Measurements from ENCODE around the gene SCUBE3.

SCUBE3 gene

GRCh38 chr6:35181933-35182612, 31.7 kb upstream of the SCUBE3 start:
- DNase-seq: peak; percentile 14 to 38 (median 18)

- no peak for DNase-seq
These were observed 30.5 kb upstream of the SCUBE3 start for GRCh38 chr6:35183281-35183680.

- no peak for DNase-seq
These were observed 29.8 kb upstream of the SCUBE3 start for GRCh38 chr6:35183935-35184334.

GRCh38 chr6:35184580-35185301, 29.0 kb upstream of the SCUBE3 start:
- no peak for DNase-seq

- DNase-seq: no peak
These were observed 28.5 kb upstream of the SCUBE3 start for GRCh38 chr6:35185302-35185681.

- DNase-seq: no peak
These were observed 27.8 kb upstream of the SCUBE3 start for GRCh38 chr6:35185971-35186370.

- no peak for DNase-seq
These were observed 27.2 kb upstream of the SCUBE3 start for GRCh38 chr6:35186571-35186970.

GRCh38 chr6:35188886-35189285, 24.9 kb upstream of the SCUBE3 start:
- no peak for DNase-seq

- DNase-seq: no peak
These were observed 23.4 kb upstream of the SCUBE3 start for GRCh38 chr6:35190306-35190705.

- DNase-seq: no peak
These were observed 21.9 kb upstream of the SCUBE3 start for GRCh38 chr6:35191889-35192288.

GRCh38 chr6:35192301-35192860, 21.4 kb upstream of the SCUBE3 start:
- DNase-seq: no peak

- DNase-seq: no peak
These were observed 19.4 kb upstream of the SCUBE3 start for GRCh38 chr6:35194390-35194789.

GRCh38 chr6:35195120-35195780, 18.5 kb upstream of the SCUBE3 start:
- no peak for DNase-seq

- DNase-seq: peak in 1 of 3 donors; percentile 12
These were observed 16.6 kb upstream of the SCUBE3 start for GRCh38 chr6:35197196-35197595.

- DNase-seq: no peak
These were observed 13.9 kb upstream of the SCUBE3 start for GRCh38 chr6:35199866-35200265.

- peak in 2 of 3 donors; percentile 26 for DNase-seq
These were observed 11.7 kb upstream of the SCUBE3 start for GRCh38 chr6:35202066-35202546.

- DNase-seq: no peak
These were observed 10.5 kb upstream of the SCUBE3 start for GRCh38 chr6:35203152-35203670.

- DNase-seq: no peak
These were observed 10.1 kb upstream of the SCUBE3 start for GRCh38 chr6:35203680-35204079.

- no peak for DNase-seq
These were observed 7.4 kb upstream of the SCUBE3 start for GRCh38 chr6:35206346-35206745.

GRCh38 chr6:35208419-35208818, 5.3 kb upstream of the SCUBE3 start:
- DNase-seq: no peak

- DNase-seq: no peak
These were observed 4.7 kb upstream of the SCUBE3 start for GRCh38 chr6:35209081-35209480.

GRCh38 chr6:35209622-35210247, 4.0 kb upstream of the SCUBE3 start:
- DNase-seq: no peak

- no peak for DNase-seq
These were observed 411 bp upstream of the SCUBE3 start for GRCh38 chr6:35213298-35213791.

Measured in suppressor macrophage treated with lipopolysaccharide for 1 hour (primary cell).